Measurements from ENCODE around the gene PRDM15. TPM values are rescaled to one million over a fixed set of nuclear protein-coding genes. Genes with fewer than 3 reads are reported as not detected.

The PRDM15 gene
- total and polyA plus RNA-seq, 2 donors (not counting 3 experiments of a cell fraction or from before 2014, with no cell fraction given): 11.8 to 12.9 TPM

DNA sequence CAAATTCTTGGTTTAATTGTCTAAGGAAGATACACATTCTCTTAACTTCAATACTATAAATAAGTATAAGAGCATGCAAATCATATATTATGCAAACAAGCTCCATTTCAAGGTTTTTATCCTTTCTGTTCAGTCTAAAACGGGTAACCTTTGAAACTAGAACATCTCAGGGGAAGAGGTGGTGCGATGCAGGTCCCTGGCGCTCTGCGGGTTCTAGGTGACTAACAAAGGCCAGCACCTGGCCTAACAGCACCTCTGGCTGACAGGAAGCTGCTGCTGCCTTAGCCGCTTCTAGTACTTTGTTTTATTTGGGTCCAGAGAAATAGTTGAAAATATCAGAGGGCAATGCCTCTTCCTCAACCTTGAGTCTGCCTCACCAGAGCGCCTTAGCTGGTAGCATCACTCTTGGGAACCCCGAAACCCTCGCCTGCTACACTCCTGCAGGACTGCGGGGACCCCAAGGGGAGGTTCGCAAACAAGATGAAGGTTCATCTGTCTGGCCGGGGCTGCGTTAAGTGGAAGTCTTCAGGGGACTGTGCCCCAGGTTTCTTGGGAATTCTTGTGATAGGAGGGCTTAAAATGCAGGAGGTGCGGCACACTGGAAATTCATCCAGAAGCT is 45.5 kb downstream of the PRDM15 start:
- intact Hi-C loops (cut with micrococcal nuclease): no loop called here
- ChIA-PET CTCF (interaction anchor here (0.9 to 1.2 kb wide), 2 partner anchors 8 to 17 kb away, joined by 3 read pairs; no protein-coding TSS in a partner anchor), POLR2A (no interaction called here)
- H3K9me3 ChIP-seq (replicated peaks; ENCODE audit: control insufficient read depth, insufficient read depth, low read length): no peaks in the 10 kb centered on the region
- no peaks in the 10 kb centered on the region for H3K79me2 ChIP-seq (ENCODE audit: control insufficient read depth, insufficient read depth, low read length)
- no peaks in the 10 kb centered on the region for H4K20me1 ChIP-seq (replicated peaks; ENCODE audit: control insufficient read depth, extremely low read depth, insufficient read depth, low read length)
- H3K27me3 ChIP-seq (ENCODE audit: control insufficient read depth in 2 of 2, insufficient read depth in 2 of 2, low read length in 2 of 2): no peaks in the 10 kb centered on the region
- H3K9me1 ChIP-seq (replicated peaks; ENCODE audit: control insufficient read depth, extremely low read depth, insufficient read depth, low read length): no peaks in the 10 kb centered on the region
- no peak overlapping the region for H2AFZ ChIP-seq (ENCODE audit: low read depth, low read length)
- H3K36me3 ChIP-seq (ENCODE audit: control insufficient read depth in 2 of 2, extremely low read depth in 1 of 2, insufficient read depth in 2 of 2, low read length in 2 of 2): peaks cover 3 to 13% of the 10 kb centered on the region in 2 experiments
- no TSS peak for BruUV-seq (replicated peaks)
- no peak for DNase-seq (ENCODE audit: low read depth, low spot score)
- H3K27ac ChIP-seq (ENCODE audit: insufficient read depth, low read depth, low read length): no peak overlapping the region
- no peak overlapping the region for H3K4me3 ChIP-seq (replicated peaks in 1 of 3; ENCODE audit: insufficient read depth in 1 of 3, low read depth in 1 of 3, low read length in 3 of 3)
- FAIRE-seq: no peak
- H3K4me1 ChIP-seq (ENCODE audit: control insufficient read depth, extremely low read depth, insufficient read depth, low read length): no peaks in the 10 kb centered on the region
- TF ChIP-seq, protein P1, sequence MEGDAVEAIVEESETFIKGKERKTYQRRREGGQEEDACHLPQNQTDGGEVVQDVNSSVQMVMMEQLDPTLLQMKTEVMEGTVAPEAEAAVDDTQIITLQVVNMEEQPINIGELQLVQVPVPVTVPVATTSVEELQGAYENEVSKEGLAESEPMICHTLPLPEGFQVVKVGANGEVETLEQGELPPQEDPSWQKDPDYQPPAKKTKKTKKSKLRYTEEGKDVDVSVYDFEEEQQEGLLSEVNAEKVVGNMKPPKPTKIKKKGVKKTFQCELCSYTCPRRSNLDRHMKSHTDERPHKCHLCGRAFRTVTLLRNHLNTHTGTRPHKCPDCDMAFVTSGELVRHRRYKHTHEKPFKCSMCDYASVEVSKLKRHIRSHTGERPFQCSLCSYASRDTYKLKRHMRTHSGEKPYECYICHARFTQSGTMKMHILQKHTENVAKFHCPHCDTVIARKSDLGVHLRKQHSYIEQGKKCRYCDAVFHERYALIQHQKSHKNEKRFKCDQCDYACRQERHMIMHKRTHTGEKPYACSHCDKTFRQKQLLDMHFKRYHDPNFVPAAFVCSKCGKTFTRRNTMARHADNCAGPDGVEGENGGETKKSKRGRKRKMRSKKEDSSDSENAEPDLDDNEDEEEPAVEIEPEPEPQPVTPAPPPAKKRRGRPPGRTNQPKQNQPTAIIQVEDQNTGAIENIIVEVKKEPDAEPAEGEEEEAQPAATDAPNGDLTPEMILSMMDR (IDR thresholded peaks at IDR 0.05; ENCODE audit: extremely low read depth in 1 of 2, insufficient read depth in 1 of 2, low read depth in 1 of 2, low read length in 2 of 2): no peak
- TF ChIP-seq EZH2 (IDR thresholded peaks at IDR 0.05; ENCODE audit: borderline replicate concordance, low read depth, low read length, severe bottlenecking) (no peak), FOS (IDR thresholded peaks at IDR 0.05; ENCODE audit: borderline replicate concordance, insufficient read depth, low read length) (no peak), GATA2 (IDR thresholded peaks at IDR 0.05; ENCODE audit: insufficient read depth, insufficient read length, low read depth, low read length) (no peak), JUN (IDR thresholded peaks at IDR 0.05; ENCODE audit: borderline replicate concordance, insufficient read depth, insufficient read length, low read depth) (no peak), MYC (IDR thresholded peaks at IDR 0.05; ENCODE audit: low read depth, low read length) (no peak), MAX (IDR thresholded peaks at IDR 0.05; ENCODE audit: insufficient read depth, insufficient read length) (no peak), POLR2A (IDR thresholded peaks at IDR 0.05; ENCODE audit: low read depth, low read length) (no peak), POLR2AphosphoS5 (IDR thresholded peaks at IDR 0.05; ENCODE audit: insufficient read depth, low read depth, low read length) (no peak)
- H3K4me2 ChIP-seq (ENCODE audit: insufficient read depth, low read length): no peak overlapping the region
- dilution Hi-C loops (cut with MboI; ENCODE audit: extremely low pct_ligation_motif_present, low sequenced_read_pairs): no loop called here
- H3K9ac ChIP-seq (replicated peaks; ENCODE audit: extremely low read depth, insufficient read depth, low read length): no peak overlapping the region
